Mucosa of descending colon (tissue), 3 donors: ENCODE results near the gene ZC3H14. TPM values are rescaled to one million over a fixed set of nuclear protein-coding genes. Genes with fewer than 3 reads are reported as not detected.

Source experiments
- ATAC-seq: fragments of 200-7000 bp; cut with Tn5 transposase; one replicate; pipeline ENCODE4 v1.9.1; 2020; ENCODE audit warnings: mild to moderate bottlenecking, moderate library complexity
- DNase-seq, 3 donors: peaks; one replicate each; pipeline ENCODE4 v3.0.0-alpha.2; 2020
- H3K36me3 ChIP-seq: fragments of 200-600 bp; one replicate; pipeline ENCODE4 v1.8.0; 2021; ENCODE audit warnings: low read depth, mild to moderate bottlenecking
- H3K4me1 ChIP-seq: fragments of 200-600 bp; one replicate; pipeline ENCODE4 v1.8.0; 2021; ENCODE audit warnings: low read depth, mild to moderate bottlenecking
- H3K4me3 ChIP-seq: fragments of 200-600 bp; one replicate; pipeline ENCODE4 v1.8.0; 2021; ENCODE audit warnings: mild to moderate bottlenecking
- H3K9me3 ChIP-seq: fragments of 200-600 bp; one replicate; pipeline ENCODE4 v1.8.0; 2021; ENCODE audit warnings: mild to moderate bottlenecking
- CTCF ChIP-seq: fragments of 200-600 bp; IDR thresholded peaks from one replicate; pipeline ENCODE4 v1.8.0; 2022; ENCODE audit warnings: antibody characterized with exemption, mild to moderate bottlenecking
- intact Hi-C, 2 donors: fragments of 100-400 bp; cut with DNase I in 1 of 2; cut with micrococcal nuclease in 1 of 2; formaldehyde crosslinking; loops; one replicate each; pipeline versions ENCODE4 v1.11.0 to v1.11.1; 2022; cut with DNase I, micrococcal nuclease
- long read RNA-seq, 2 donors: library from polyadenylated mRNA; unstranded; transcript quantifications; one replicate each; pipeline ENCODE4 v2.0.0, GENCODE V29; 2019 to 2021
- total RNA-seq, 3 donors: library from RNA; stranded (reverse); fragmentation: NEBNext Ultra II Directional in 2 of 3; extraction: Animal tissue kit (Norgen Biotek cat#: 25700) in 2 of 3; gene quantifications; one replicate each; pipeline versions ENCODE4 v1.2.1 to v1.2.4, GENCODE V29; 2021 to 2023
- donor health status: DM: no; HTN: no; CAD: no; lungs with moderate emphysema.
- donor health status: DM: no; HTN: no; CAD: no.
- donor health status: DM: no; HTN: yes; CAD: no.

The ZC3H14 gene
- 10 to 100 TPM; 55.9 to 72.9 (median 70.7) TPM for total RNA-seq
- long read RNA-seq, donor 1, full-length matches to known transcripts = 39 of 80 reads
- long read RNA-seq, donor 1, partial matches to known transcripts = 6 of 80 reads
- long read RNA-seq, donor 1, other reads (novel, unspliced or antisense) = 35 of 80 reads
- long read RNA-seq, donor 2, full-length matches to known transcripts = 7 of 25 reads
- long read RNA-seq, donor 2, partial matches to known transcripts = 4 of 25 reads
- long read RNA-seq, donor 2, other reads (novel, unspliced or antisense) = 14 of 25 reads

- Histone ChIP-seq H3K9me3 (no peaks in the 10 kb centered on the region), H3K4me3 (peak within 1 kb of the TSS; percentile 75), H3K36me3 (no peaks in the 10 kb centered on the region), H3K4me1 (peaks cover 19% of the 10 kb centered on the region)
- ATAC-seq = peak; percentile 98
- intact Hi-C loops = loop anchor here in 1 of 2 donors (5.0 kb wide), 1 partner anchor 71 kb away; no protein-coding TSS in a partner anchor
- DNase-seq = peak; percentile 83 to 92 (median 90)
- TF ChIP-seq CTCF = no peak
These were observed at the start of gene ZC3H14 for GRCh38 chr14:88562831-88563686. ZC3H14 (plus strand) TSS chr14:88563037; CDS start chr14:88563134, 97 bp downstream.

GRCh38 chr14:88515499-88516221, 47.2 kb upstream of the ZC3H14 start:
- H3K4me1 ChIP-seq = peaks cover 34% of the 10 kb centered on the region
- DNase-seq (no peak), ATAC-seq (peak; percentile 22)
- intact Hi-C loops = no loop called here
- H3K4me3 ChIP-seq = no peak overlapping the region
- no peaks in the 10 kb centered on the region for H3K36me3 ChIP-seq
- no peaks in the 10 kb centered on the region for H3K9me3 ChIP-seq
- no peak for TF ChIP-seq CTCF

- ATAC-seq = peak; percentile 80
- H3K4me1 ChIP-seq = peaks cover 31% of the 10 kb centered on the region
- H3K4me3 ChIP-seq = no peak overlapping the region
- no peaks in the 10 kb centered on the region for H3K36me3 ChIP-seq
- intact Hi-C loops = no loop called here
- peak in 1 of 3 donors; percentile 43 for DNase-seq
- no peaks in the 10 kb centered on the region for H3K9me3 ChIP-seq
- TF ChIP-seq CTCF = no peak
These were observed 45.9 kb upstream of the ZC3H14 start for GRCh38 chr14:88516861-88517357.

GRCh38 chr14:88518592-88519512, 44.0 kb upstream of the ZC3H14 start:
- no peak overlapping the region for H3K4me3 ChIP-seq
- no peaks in the 10 kb centered on the region for H3K9me3 ChIP-seq
- no peak for DNase-seq
- H3K4me1 ChIP-seq = peaks cover 36% of the 10 kb centered on the region
- no peak for TF ChIP-seq CTCF
- intact Hi-C loops = no loop called here
- no peaks in the 10 kb centered on the region for H3K36me3 ChIP-seq
- ATAC-seq = no peak
